Panc1 (cell line): Measurements from ENCODE around the gene SPACA6. TPM values are rescaled to one million over a fixed set of nuclear protein-coding genes. Genes with fewer than 3 reads are reported as not detected.

Experiments used
- ATAC-seq: fragments of 200-7000 bp; cut with Tn5 transposase; 2 replicates; pipeline ENCODE4 v1.9.1; 2020; ENCODE audit warnings: mild to moderate bottlenecking, moderate library complexity
- BruUV-seq: library from RNA; stranded (reverse); fragments of 400-500 nt; replicated peaks from 2 replicates; lab custom pipeline; 2021; lab: Mats Ljungman, UMichigan
- CTCF ChIA-PET: fragments of 300-600 bp; sonication (Branson Sonifier 250); formaldehyde crosslinking; loops from one replicate; lab custom pipeline; 2022; ENCODE audit warnings: antibody characterized with exemption; lab: Charles Lee
- POLR2A ChIA-PET: fragments of 300-600 bp; sonication (Branson Sonifier 250); formaldehyde crosslinking; loops from one replicate; lab custom pipeline; 2022; ENCODE audit warnings: antibody characterized with exemption; lab: Charles Lee
- DNase-seq: peaks from one replicate; pipeline ENCODE4 v3.0.0-alpha.2; 2010; ENCODE audit warnings: low read depth, low spot score
- H3K27ac ChIP-seq: 2 replicates; pipeline ENCODE4 v1.5.1; 2011; ENCODE audit warnings: mild to moderate bottlenecking, low read length, inconsistent platforms
- H3K27me3 ChIP-seq: fragments of 200-500 bp; sonication (Bioruptor generic); 2 replicates; pipeline ENCODE4 v1.6.0; 2014; ENCODE audit warnings: low read length, inconsistent platforms; ENCODE audit not compliant: control insufficient read depth, insufficient read depth
- H3K36me3 ChIP-seq: fragments of 200-500 bp; sonication (Bioruptor generic); 2 replicates; pipeline ENCODE4 v1.5.1; 2014; ENCODE audit warnings: inconsistent platforms, mild to moderate bottlenecking, low read length, moderate library complexity; ENCODE audit not compliant: control insufficient read depth, insufficient read depth
- H3K4me1 ChIP-seq: 2 replicates; pipeline ENCODE4 v1.5.1; 2011; ENCODE audit warnings: inconsistent platforms, mild to moderate bottlenecking, low read length, moderate library complexity; ENCODE audit not compliant: control insufficient read depth, insufficient read depth
- H3K4me3 ChIP-seq, 2 experiments: 2 replicates each; pipeline ENCODE4 v1.5.1; 2011 to 2012; ENCODE audit warnings: low read depth in 2 of 2, low read length in 2 of 2, mild to moderate bottlenecking in 2 of 2, inconsistent platforms in 1 of 2, moderate library complexity in 1 of 2
- H3K9me3 ChIP-seq: fragments of 200-500 bp; sonication (Bioruptor generic); 2 replicates; pipeline ENCODE4 v1.5.1; 2014; ENCODE audit warnings: low read depth, mild to moderate bottlenecking, inconsistent platforms, low read length, moderate library complexity; ENCODE audit not compliant: control insufficient read depth, insufficient read depth
- CTCF ChIP-seq: fragments of 450-650 bp; IDR thresholded peaks from 2 replicates; pipeline ENCODE4 v1.5.1; 2017; ENCODE audit warnings: mild to moderate bottlenecking
- POLR2AphosphoS5 ChIP-seq: IDR thresholded peaks from 2 replicates; pipeline ENCODE4 v1.6.1; 2012; ENCODE audit warnings: mild to moderate bottlenecking, low read depth, low read length, moderate library complexity
- REST ChIP-seq, 2 experiments: IDR thresholded peaks; 2 replicates each; pipeline ENCODE4 v1.6.1; 2011 to 2012; ENCODE audit warnings: low read depth in 2 of 2, control low read depth in 1 of 2, low read length in 1 of 2, mild to moderate bottlenecking in 1 of 2, moderate library complexity in 1 of 2; ENCODE audit not compliant: insufficient read depth in 1 of 2
- SIN3A ChIP-seq: IDR thresholded peaks from 2 replicates; pipeline ENCODE4 v1.6.1; 2012; ENCODE audit warnings: low read depth, mild to moderate bottlenecking, low read length, moderate library complexity, borderline replicate concordance; ENCODE audit not compliant: insufficient read depth
- TCF7L2 ChIP-seq: IDR thresholded peaks from 2 replicates; pipeline ENCODE4 v1.6.1; 2011; ENCODE audit warnings: mild to moderate bottlenecking, low read depth, low read length, inconsistent platforms
- in situ Hi-C: cut with HindIII; loops from 2 replicates; pipeline ENCODE4 v1.10.0; 2016; ENCODE audit warnings: low sequenced_read_pairs, low pct_unique_long_range_greater_than_20kb
- intact Hi-C: fragments of 100-400 bp; cut with micrococcal nuclease; formaldehyde crosslinking; loops from one replicate; pipeline ENCODE4 v1.10.0; 2022; ENCODE audit not compliant: unreplicated experiment
- total RNA-seq: library from RNA; stranded (reverse); gene quantifications from one replicate; pipeline ENCODE4 v1.2.1, GENCODE V29; 2021; ENCODE audit not compliant: unreplicated experiment

Gene SPACA6
- total RNA-seq, 1 experiment from 2014 or later: 14.3 TPM

- intact Hi-C loops: no loop called here
- TF ChIP-seq POLR2AphosphoS5 (no peak), SIN3A (no peak), REST (IDR thresholded peaks at IDR 0.05; ENCODE audit: insufficient read depth in 1 of 2, low read depth in 2 of 2, low read length in 1 of 2) (no peak), TCF7L2 (no peak), CTCF (no peak)
- H3K27ac ChIP-seq: no peak overlapping the region
- in situ Hi-C loops: no loop called here
- peaks cover 10% of the 10 kb centered on the region for H3K4me1 ChIP-seq
- CTCF ChIA-PET: no interaction called here
- BruUV-seq: no TSS peak
- H3K9me3 ChIP-seq: no peaks in the 10 kb centered on the region
- POLR2A ChIA-PET: no interaction called here
- no peak overlapping the region for H3K4me3 ChIP-seq
- H3K36me3 ChIP-seq: no peaks in the 10 kb centered on the region; the same call in 1 of the 2 replicates
- DNase-seq (no peak), ATAC-seq (no peak)
- H3K27me3 ChIP-seq: no peaks in the 10 kb centered on the region
Measured at GRCh38 chr19:51694318-51695085, 1.4 kb downstream of the SPACA6 start.

- Histone ChIP-seq H3K4me3 (no peak overlapping the region), H3K4me1 (peaks cover 10% of the 10 kb centered on the region), H3K27me3 (no peaks in the 10 kb centered on the region), H3K36me3 (no peaks in the 10 kb centered on the region; the same call in 1 of the 2 replicates), H3K9me3 (no peaks in the 10 kb centered on the region), H3K27ac (no peak overlapping the region)
- no peak for TF ChIP-seq TCF7L2
- TF ChIP-seq REST (IDR thresholded peaks at IDR 0.05; ENCODE audit: insufficient read depth in 1 of 2, low read depth in 2 of 2, low read length in 1 of 2): no peak
- TF ChIP-seq CTCF: no peak
- TF ChIP-seq SIN3A: no peak
- TF ChIP-seq POLR2AphosphoS5: no peak
- DNase-seq: no peak
- ATAC-seq: no peak
- intact Hi-C loops: no loop called here
- in situ Hi-C loops: no loop called here
- POLR2A ChIA-PET: no interaction called here
- BruUV-seq: no TSS peak
- CTCF ChIA-PET: no interaction called here
Measured at GRCh38 chr19:51695088-51695487, 2.0 kb downstream of the SPACA6 start.
